SH-SY5Y (cell line): ENCODE measurements around the gene POU6F1.

ENCODE experiments used
- GATA2 ChIP-seq: IDR thresholded peaks from 2 replicates; pipeline ENCODE4 v1.6.1; 2011; ENCODE audit warnings: mild to moderate bottlenecking, low read depth, low read length
- GATA3 ChIP-seq: IDR thresholded peaks from 2 replicates; pipeline ENCODE4 v1.6.1; 2011; ENCODE audit warnings: low read depth, mild to moderate bottlenecking, low read length, moderate library complexity

GRCh38 chr12:51152953-51153352 is 64.9 kb downstream of the POU6F1 start:
- TF ChIP-seq GATA2, result no peak
- TF ChIP-seq GATA3, result no peak
